K562 (cell line): ENCODE results near the gene HOXC11. TPM values are rescaled to one million over a fixed set of nuclear protein-coding genes. Genes with fewer than 3 reads are reported as not detected.

Experiments
- ARNT ChIP-seq, 2 experiments: fragments of 450-650 bp; IDR thresholded peaks; 2 replicates each; pipeline ENCODE4 v1.6.1; 2016; ENCODE audit warnings: mild to moderate bottlenecking in 1 of 2
- ELF2 ChIP-seq: fragments of 250-450 bp; sonication (Bioruptor Pico); IDR thresholded peaks from 2 replicates; pipeline ENCODE4 v1.5.0; 2021; ENCODE audit warnings: mild to moderate bottlenecking
- ETV6 ChIP-seq, 3 experiments: fragments of 150-350 bp in 1 of 3; sonication (generic) in 1 of 3; formaldehyde crosslinking in 1 of 3; IDR thresholded peaks; 2 replicates each; pipeline versions ENCODE4 v1.6.1 to v1.8.0; 2014 to 2022; ENCODE audit warnings: borderline replicate concordance in 2 of 3, low read depth in 2 of 3, antibody characterized with exemption in 1 of 3, low read length in 1 of 3, mild to moderate bottlenecking in 1 of 3, missing genetic modification reagents in 1 of 3
- GABPA ChIP-seq: fragments of 200-800 bp; sonication (Bioruptor generic); conservative IDR thresholded peaks from 2 replicates; pipeline ENCODE4 v1.6.1; 2016; ENCODE audit warnings: low read depth, missing genetic modification characterization, missing compliant biosample characterization
- MYC ChIP-seq, 2 experiments: fragments of 250-450 bp in 1 of 2; sonication (Bioruptor Pico) in 1 of 2; IDR thresholded peaks; 2 replicates each; pipeline versions ENCODE4 v1.5.1 to v1.6.1; 2012 to 2021; ENCODE audit warnings: low read depth in 2 of 2, borderline replicate concordance in 1 of 2, improper control_type of control experiment in 1 of 2, low read length in 1 of 2, mild to moderate bottlenecking in 1 of 2, moderate library complexity in 1 of 2
- NKRF ChIP-seq: fragments of 450-650 bp; IDR thresholded peaks from 2 replicates; pipeline ENCODE4 v1.6.1; 2016; ENCODE audit warnings: borderline replicate concordance
- POLR2AphosphoS2 ChIP-seq: IDR thresholded peaks from 2 replicates; pipeline ENCODE4 v1.6.1; 2012; ENCODE audit warnings: low read length, improper control_type of control experiment
- POLR2AphosphoS5 ChIP-seq: IDR thresholded peaks from 2 replicates; pipeline ENCODE4 v1.6.1; 2011; ENCODE audit warnings: mild to moderate bottlenecking, low read depth, low read length, moderate library complexity; ENCODE audit not compliant: control insufficient read depth, insufficient read depth
- POLR2G ChIP-seq: fragments of 200-400 bp; formaldehyde crosslinking; IDR thresholded peaks from 2 replicates; pipeline ENCODE4 v1.6.1; 2017; ENCODE audit warnings: low read depth, mild to moderate bottlenecking, antibody characterized with exemption, low read length, moderate library complexity
- PTBP1 ChIP-seq: fragments of 200-400 bp; formaldehyde crosslinking; IDR thresholded peaks from 2 replicates; pipeline ENCODE4 v1.6.1; 2017; ENCODE audit warnings: low read depth, low read length
- RBM39 ChIP-seq: fragments of 200-400 bp; formaldehyde crosslinking; optimal IDR thresholded peaks from 2 replicates; pipeline ENCODE3; 2018; ENCODE audit warnings: low read depth, low read length
- THAP7 ChIP-seq: fragments of 250-450 bp; sonication (Bioruptor Pico); IDR thresholded peaks from 2 replicates; pipeline ENCODE4 v1.5.0; 2021
- ZBTB12 ChIP-seq: fragments of 250-450 bp; sonication (Bioruptor Pico); IDR thresholded peaks from 2 replicates; pipeline ENCODE4 v1.4.0; 2020
- ZFPM2 ChIP-seq: fragments of 250-450 bp; sonication (Bioruptor Pico); IDR thresholded peaks from 2 replicates; pipeline ENCODE4 v1.5.1; 2022; ENCODE audit warnings: mild to moderate bottlenecking
- ZNF239 ChIP-seq: fragments of 250-450 bp; sonication (Bioruptor Pico); IDR thresholded peaks from 2 replicates; pipeline ENCODE4 v1.4.0; 2020; ENCODE audit warnings: mild to moderate bottlenecking
- ZNF324 ChIP-seq: fragments of 250-450 bp; sonication (Bioruptor Pico); IDR thresholded peaks from 2 replicates; pipeline ENCODE4 v1.4.0; 2020; ENCODE audit warnings: mild to moderate bottlenecking
- ZNF655 ChIP-seq: fragments of 250-450 bp; sonication (Bioruptor Pico); IDR thresholded peaks from 2 replicates; pipeline ENCODE4 v1.5.0; 2021
- ZNF778 ChIP-seq: fragments of 450-650 bp; formaldehyde crosslinking; IDR thresholded peaks from 2 replicates; pipeline ENCODE4 v1.4.0; 2020; ENCODE audit warnings: mild to moderate bottlenecking, moderate library complexity
- ZZZ3 ChIP-seq: fragments of 450-650 bp; IDR thresholded peaks from 2 replicates; pipeline ENCODE4 v1.6.1; 2016; ENCODE audit warnings: antibody characterized with exemption, mild to moderate bottlenecking, moderate library complexity
- polyA plus RNA-seq, 8 experiments: library from polyadenylated mRNA; depleted of rRNA in 4 of 8; stranded (reverse) in 5 of 8; unstranded in 3 of 8; fragments of >200 nt; fragmentation: Nextera tagmentation in 2 of 8; fragmentation: Illumina TruSeq in 1 of 8; extraction: Ambion mirVana in 2 of 8; extraction: Trizol in 1 of 8; gene quantifications; 2 replicates each; pipeline versions ENCODE4 v1.2.1 to v1.2.3, GENCODE V29; 2011 to 2014; ENCODE audit warnings: inconsistent platforms in 1 of 8, missing spikeins in 1 of 8
- total RNA-seq, 7 experiments: library from RNA; depleted of rRNA in 6 of 7; stranded (reverse); fragments of >200 nt in 6 of 7; fragmentation: Illumina TruSeq in 2 of 7; extraction: Trizol in 2 of 7; gene quantifications; 2 replicates each; pipeline versions ENCODE4 v1.2.1 to v1.2.3, GENCODE V29; 2011 to 2021; ENCODE audit warnings: low replicate concordance in 1 of 7
- TF ChIP-seq, protein P1 (sequence below): sonication (generic); IDR thresholded peaks from 2 replicates; pipeline ENCODE4 v1.6.1; 2016
- TF ChIP-seq, protein P2 (sequence below): fragments of 450-650 bp; IDR thresholded peaks from 2 replicates; pipeline ENCODE4 v1.6.1; 2017; ENCODE audit warnings: mild to moderate bottlenecking, moderate library complexity

The HOXC11 gene
- total and polyA plus RNA-seq, 9 of the 15 experiments (the other 6 are each of a cell fraction or from before 2014, with no cell fraction given): not detected

- 0 out of 2 replicates have a peak, but pooled peaks have one; percentile 25 for TF ChIP-seq NKRF
- no peak for TF ChIP-seq RBM39
- no peak for TF ChIP-seq ZNF778
- no peak for TF ChIP-seq MYC (IDR thresholded peaks at IDR 0.05; ENCODE audit: low read depth, low read length)
- TF ChIP-seq MYC (CRISPR knock-in tag; IDR thresholded peaks at IDR 0.05; ENCODE audit: borderline replicate concordance, low read depth): no peak
- TF ChIP-seq GABPA (tag): peak; percentile 67
- TF ChIP-seq ZFPM2 (CRISPR knock-in tag): no peak
- TF ChIP-seq, protein P1, sequence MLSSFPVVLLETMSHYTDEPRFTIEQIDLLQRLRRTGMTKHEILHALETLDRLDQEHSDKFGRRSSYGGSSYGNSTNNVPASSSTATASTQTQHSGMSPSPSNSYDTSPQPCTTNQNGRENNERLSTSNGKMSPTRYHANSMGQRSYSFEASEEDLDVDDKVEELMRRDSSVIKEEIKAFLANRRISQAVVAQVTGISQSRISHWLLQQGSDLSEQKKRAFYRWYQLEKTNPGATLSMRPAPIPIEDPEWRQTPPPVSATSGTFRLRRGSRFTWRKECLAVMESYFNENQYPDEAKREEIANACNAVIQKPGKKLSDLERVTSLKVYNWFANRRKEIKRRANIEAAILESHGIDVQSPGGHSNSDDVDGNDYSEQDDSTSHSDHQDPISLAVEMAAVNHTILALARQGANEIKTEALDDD: no peak
- no peak for TF ChIP-seq ZNF655
- TF ChIP-seq ELF2: no peak
- no peak for TF ChIP-seq ETV6 (IDR thresholded peaks at IDR 0.05; ENCODE audit: borderline replicate concordance in 1 of 2, low read depth in 2 of 2, low read length in 1 of 2)
- no peak for TF ChIP-seq ETV6 (CRISPR knock-in tag; IDR thresholded peaks at IDR 0.05; ENCODE audit: borderline replicate concordance)
- TF ChIP-seq THAP7 (CRISPR knock-in tag): no peak
- TF ChIP-seq ZNF324: no peak
- no peak for TF ChIP-seq ARNT (IDR thresholded peaks at IDR 0.05)
- TF ChIP-seq, protein P2, sequence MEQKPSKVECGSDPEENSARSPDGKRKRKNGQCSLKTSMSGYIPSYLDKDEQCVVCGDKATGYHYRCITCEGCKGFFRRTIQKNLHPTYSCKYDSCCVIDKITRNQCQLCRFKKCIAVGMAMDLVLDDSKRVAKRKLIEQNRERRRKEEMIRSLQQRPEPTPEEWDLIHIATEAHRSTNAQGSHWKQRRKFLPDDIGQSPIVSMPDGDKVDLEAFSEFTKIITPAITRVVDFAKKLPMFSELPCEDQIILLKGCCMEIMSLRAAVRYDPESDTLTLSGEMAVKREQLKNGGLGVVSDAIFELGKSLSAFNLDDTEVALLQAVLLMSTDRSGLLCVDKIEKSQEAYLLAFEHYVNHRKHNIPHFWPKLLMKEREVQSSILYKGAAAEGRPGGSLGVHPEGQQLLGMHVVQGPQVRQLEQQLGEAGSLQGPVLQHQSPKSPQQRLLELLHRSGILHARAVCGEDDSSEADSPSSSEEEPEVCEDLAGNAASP: no peak
- TF ChIP-seq ZZZ3: no peak
- no peak for TF ChIP-seq PTBP1
- TF ChIP-seq POLR2AphosphoS2: no peak
- TF ChIP-seq POLR2AphosphoS5: peak; percentile 83
- TF ChIP-seq POLR2G: peak; percentile 88
- TF ChIP-seq ZNF239 (CRISPR knock-in tag): no peak
- TF ChIP-seq ZBTB12 (CRISPR knock-in tag): no peak
Measured at GRCh38 chr12:54017878-54018467, 45.0 kb downstream of the HOXC11 start (continued).
